WTC11 (cell line): ENCODE measurements around the gene CAST. TPM values are rescaled to one million over a fixed set of nuclear protein-coding genes. Genes with fewer than 3 reads are reported as not detected.

Source experiments
- ATAC-seq: fragments of 200-7000 bp; cut with Tn5 transposase; 2 replicates; pipeline ENCODE4 v1.10.0; 2021; ENCODE audit warnings: mild to moderate bottlenecking, moderate library complexity
- CTCF ChIA-PET: fragments of 300-600 bp; sonication (Branson Sonifier 250); formaldehyde crosslinking; loops from one replicate; lab custom pipeline; 2021; ENCODE audit warnings: antibody characterized with exemption; lab: Charles Lee
- POLR2A ChIA-PET: fragments of 350-600 bp; sonication (Branson Sonifier 250); formaldehyde crosslinking; loops from one replicate; lab custom pipeline; 2021; ENCODE audit warnings: antibody characterized with exemption; lab: Charles Lee
- DNase-seq: peaks from one replicate; pipeline ENCODE4 v3.0.0; 2021; ENCODE audit warnings: low spot score
- H3K27ac Mint-ChIP-seq: 2 replicates; pipeline ENCODE4 v1.8.0; 2021; ENCODE audit warnings: mixed read lengths
- H3K27me3 Mint-ChIP-seq: 2 replicates; pipeline ENCODE4 v1.8.0; 2021; ENCODE audit warnings: low read depth, mild to moderate bottlenecking, moderate library complexity, mixed read lengths
- H3K36me3 Mint-ChIP-seq: 2 replicates; pipeline ENCODE4 v1.8.0; 2021; ENCODE audit warnings: mixed read lengths
- H3K4me1 Mint-ChIP-seq: 2 replicates; pipeline ENCODE4 v1.8.0; 2022; ENCODE audit warnings: mixed read lengths
- H3K4me3 Mint-ChIP-seq: 2 replicates; pipeline ENCODE4 v1.8.0; 2021; ENCODE audit warnings: mild to moderate bottlenecking, moderate library complexity, mixed read lengths
- H3K9me3 Mint-ChIP-seq: 2 replicates; pipeline ENCODE4 v1.8.0; 2021; ENCODE audit warnings: mixed read lengths
- ATF3 ChIP-seq: sonication (generic); formaldehyde crosslinking; conservative IDR thresholded peaks from 2 replicates; pipeline ENCODE4 v1.8.1; 2022; ENCODE audit warnings: mild to moderate bottlenecking, missing genetic modification reagents
- CREB1 ChIP-seq: sonication (generic); formaldehyde crosslinking; IDR thresholded peaks from 2 replicates; pipeline ENCODE4 v1.8.0; 2023; ENCODE audit warnings: mild to moderate bottlenecking, missing genetic modification reagents
- ERG ChIP-seq: fragments of 250-450 bp; sonication (Bioruptor Pico); IDR thresholded peaks from 2 replicates; pipeline ENCODE4 v1.8.0; 2021; ENCODE audit warnings: mild to moderate bottlenecking
- FOXJ3 ChIP-seq: sonication (generic); formaldehyde crosslinking; IDR thresholded peaks from 2 replicates; pipeline ENCODE4 v1.9.0; 2021; ENCODE audit warnings: missing genetic modification reagents, mild to moderate bottlenecking, borderline replicate concordance
- FOXP4 ChIP-seq: sonication (generic); formaldehyde crosslinking; IDR thresholded peaks from 2 replicates; pipeline ENCODE4 v1.8.0; 2022; ENCODE audit warnings: mild to moderate bottlenecking, missing genetic modification reagents
- GRHL2 ChIP-seq: fragments of 250-450 bp; sonication (Bioruptor Pico); IDR thresholded peaks from 2 replicates; pipeline ENCODE4 v1.8.0; 2022; ENCODE audit warnings: mild to moderate bottlenecking, moderate library complexity; ENCODE audit not compliant: insufficient replicate concordance, severe bottlenecking
- HMGA2 ChIP-seq: fragments of 250-450 bp; sonication (Bioruptor Pico); IDR thresholded peaks from 2 replicates; pipeline ENCODE4 v1.4.0; 2021; ENCODE audit warnings: mild to moderate bottlenecking, moderate library complexity
- JAZF1 ChIP-seq: fragments of 250-450 bp; sonication (Bioruptor Pico); IDR thresholded peaks from 2 replicates; pipeline ENCODE4 v1.9.0; 2021; ENCODE audit warnings: moderate library complexity, mild to moderate bottlenecking, inconsistent platforms
- NFATC4 ChIP-seq: fragments of 250-450 bp; sonication (Bioruptor Pico); IDR thresholded peaks from 2 replicates; pipeline ENCODE4 v1.9.0; 2021; ENCODE audit warnings: mild to moderate bottlenecking
- PREB ChIP-seq: sonication (generic); formaldehyde crosslinking; IDR thresholded peaks from 2 replicates; pipeline ENCODE4 v1.8.1; 2022; ENCODE audit warnings: mild to moderate bottlenecking, missing genetic modification reagents, moderate library complexity, borderline replicate concordance
- SMAD4 ChIP-seq: sonication (generic); formaldehyde crosslinking; IDR thresholded peaks from 2 replicates; pipeline ENCODE4 v1.8.0; 2022; ENCODE audit warnings: mild to moderate bottlenecking, missing genetic modification reagents
- SOX15 ChIP-seq: fragments of 250-450 bp; sonication (Bioruptor Pico); IDR thresholded peaks from 2 replicates; pipeline ENCODE4 v1.9.0; 2021; ENCODE audit warnings: mild to moderate bottlenecking
- USF2 ChIP-seq: sonication (generic); formaldehyde crosslinking; IDR thresholded peaks from 2 replicates; pipeline ENCODE4 v1.8.1; 2023; ENCODE audit warnings: mild to moderate bottlenecking, missing genetic modification reagents, moderate library complexity
- ZNF138 ChIP-seq: sonication (generic); formaldehyde crosslinking; conservative IDR thresholded peaks from 2 replicates; pipeline ENCODE4 v1.8.1; 2022; ENCODE audit warnings: mild to moderate bottlenecking, moderate library complexity, missing genetic modification reagents
- ZNF232 ChIP-seq: sonication (generic); formaldehyde crosslinking; IDR thresholded peaks from 2 replicates; pipeline ENCODE4 v1.8.0; 2022; ENCODE audit warnings: mild to moderate bottlenecking, missing genetic modification reagents
- ZNF281 ChIP-seq: sonication (generic); formaldehyde crosslinking; IDR thresholded peaks from 2 replicates; pipeline ENCODE4 v1.8.0; 2023; ENCODE audit warnings: mild to moderate bottlenecking, missing genetic modification reagents
- ZNF396 ChIP-seq: fragments of 250-450 bp; sonication (Bioruptor Pico); IDR thresholded peaks from 2 replicates; pipeline ENCODE4 v1.8.0; 2021; ENCODE audit warnings: mild to moderate bottlenecking, moderate library complexity, borderline replicate concordance
- total RNA-seq: library from RNA; stranded (reverse); gene quantifications from 3 replicates; pipeline ENCODE4 v1.2.3, GENCODE V29; 2021

CAST gene
- total RNA-seq, 1 experiment from 2014 or later, result 40.0 TPM

GRCh38 chr5:96649681-96650540 lies 12.3 kb upstream of the CAST start:
- H3K36me3 Mint-ChIP-seq, result no peaks in the 10 kb centered on the region
- ATAC-seq (no peak), DNase-seq (no peak)
- H3K4me1 Mint-ChIP-seq, result peaks cover 18% of the 10 kb centered on the region
- no peaks in the 10 kb centered on the region for H3K27me3 Mint-ChIP-seq
- ChIA-PET CTCF (no interaction called here), POLR2A (no interaction called here)
- TF ChIP-seq ZNF281 (CRISPR knock-in tag) (no peak), CREB1 (CRISPR knock-in tag) (no peak), SOX15 (no peak), HMGA2 (no peak)
- no peak overlapping the region for H3K4me3 Mint-ChIP-seq
- no peak overlapping the region for H3K27ac Mint-ChIP-seq
- no peaks in the 10 kb centered on the region for H3K9me3 Mint-ChIP-seq

GRCh38 chr5:96651047-96651446 lies 11.1 kb upstream of the CAST start:
- CTCF ChIA-PET, result interaction anchor here (3.1 kb wide), 1 partner anchor 11 kb away, joined by 19 read pairs; the partner anchor contains the start of gene CAST
- ATAC-seq, result no peak
- TF ChIP-seq ATF3 (CRISPR knock-in tag), result no peak
- no peak for TF ChIP-seq USF2 (CRISPR knock-in tag)
- no peak for TF ChIP-seq CREB1 (CRISPR knock-in tag)
- TF ChIP-seq SMAD4 (CRISPR knock-in tag), result no peak
- TF ChIP-seq ERG (CRISPR knock-in tag), result no peak
- no peak for TF ChIP-seq ZNF396 (CRISPR knock-in tag)
- no peak for TF ChIP-seq GRHL2 (CRISPR knock-in tag)
- no peak for TF ChIP-seq ZNF232 (CRISPR knock-in tag)
- TF ChIP-seq, all 79 proteins: peak for 0
- no peak for DNase-seq
- no peak overlapping the region for H3K27ac Mint-ChIP-seq
- H3K27me3 Mint-ChIP-seq, result no peaks in the 10 kb centered on the region
- no peaks in the 10 kb centered on the region for H3K9me3 Mint-ChIP-seq
- POLR2A ChIA-PET, result no interaction called here
- no peaks in the 10 kb centered on the region for H3K36me3 Mint-ChIP-seq
- peaks cover 18% of the 10 kb centered on the region for H3K4me1 Mint-ChIP-seq
- no peak overlapping the region for H3K4me3 Mint-ChIP-seq

GRCh38 chr5:96651948-96652753 lies 10.0 kb upstream of the CAST start:
- peak; percentile 48 for DNase-seq
- Mint-ChIP-seq H3K36me3 (no peaks in the 10 kb centered on the region), H3K9me3 (no peaks in the 10 kb centered on the region), H3K27ac (no peak overlapping the region), H3K27me3 (peaks cover 1% of the 10 kb centered on the region; the same call in 1 of the 2 replicates), H3K4me1 (peaks cover 18% of the 10 kb centered on the region), H3K4me3 (no peak overlapping the region)
- no peak for TF ChIP-seq NFATC4 (CRISPR knock-in tag)
- no peak for TF ChIP-seq FOXJ3
- TF ChIP-seq FOXP4, result no peak
- no peak for TF ChIP-seq PREB (CRISPR knock-in tag)
- TF ChIP-seq ZNF138 (CRISPR knock-in tag), result no peak
- TF ChIP-seq JAZF1, result no peak
- TF ChIP-seq ZNF396 (CRISPR knock-in tag), result no peak
- POLR2A ChIA-PET, result no interaction called here
- CTCF ChIA-PET, result interaction anchor here (1.1 to 3.1 kb wide), 4 partner anchors 10 to 98 kb away, joined by 3 to 19 read pairs (median 4); partner anchors contain the start of gene CAST
- ATAC-seq, result peak; percentile 89
